ENCODE data around the gene MYO7B.

GRCh38 chr2:127626175-127626574 lies 90.7 kb downstream of the MYO7B start:
- TF ChIP-seq EZH2 (IDR thresholded peaks at IDR 0.05; ENCODE audit: low read length, missing control alignments) (no peak), CTCF (conservative IDR thresholded peaks at IDR 0.05 in 1 of 2, IDR thresholded peaks at IDR 0.05 in 1 of 2; ENCODE audit: low read depth in 1 of 2, low read length in 2 of 2) (no peak)
